ENCODE data around the gene PRR29.
"Not testable (repeated sequence)": the region's sequence is repeated elsewhere in the genome, so short reads cannot be mapped to it uniquely, and the experiment has no call there.

PRR29 gene

GRCh38 chr17:63975541-63976092 lies 22.5 kb upstream of the PRR29 start:
- no peak for DNase-seq

DNA sequence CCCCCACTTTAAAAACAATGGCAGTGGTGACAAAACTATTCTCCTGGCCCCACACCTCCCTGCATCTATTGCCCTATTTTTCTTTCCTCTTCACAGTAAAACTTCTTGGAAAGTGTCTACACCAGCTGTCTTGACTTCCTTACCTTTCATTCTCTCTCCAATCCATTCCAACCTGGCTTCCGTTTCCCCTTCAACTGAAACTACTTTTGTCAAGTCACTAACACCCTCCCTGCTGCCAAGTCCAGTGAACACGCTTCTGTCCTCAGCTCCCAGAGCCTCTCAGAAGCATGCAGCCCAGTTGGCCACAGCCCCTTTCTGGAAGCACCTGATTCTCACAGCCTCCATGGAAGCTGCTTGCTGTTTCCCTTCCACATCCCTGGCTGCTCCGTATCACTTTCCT lies 21.4 kb upstream of the PRR29 start:
- DNase-seq: no peak

DNA sequence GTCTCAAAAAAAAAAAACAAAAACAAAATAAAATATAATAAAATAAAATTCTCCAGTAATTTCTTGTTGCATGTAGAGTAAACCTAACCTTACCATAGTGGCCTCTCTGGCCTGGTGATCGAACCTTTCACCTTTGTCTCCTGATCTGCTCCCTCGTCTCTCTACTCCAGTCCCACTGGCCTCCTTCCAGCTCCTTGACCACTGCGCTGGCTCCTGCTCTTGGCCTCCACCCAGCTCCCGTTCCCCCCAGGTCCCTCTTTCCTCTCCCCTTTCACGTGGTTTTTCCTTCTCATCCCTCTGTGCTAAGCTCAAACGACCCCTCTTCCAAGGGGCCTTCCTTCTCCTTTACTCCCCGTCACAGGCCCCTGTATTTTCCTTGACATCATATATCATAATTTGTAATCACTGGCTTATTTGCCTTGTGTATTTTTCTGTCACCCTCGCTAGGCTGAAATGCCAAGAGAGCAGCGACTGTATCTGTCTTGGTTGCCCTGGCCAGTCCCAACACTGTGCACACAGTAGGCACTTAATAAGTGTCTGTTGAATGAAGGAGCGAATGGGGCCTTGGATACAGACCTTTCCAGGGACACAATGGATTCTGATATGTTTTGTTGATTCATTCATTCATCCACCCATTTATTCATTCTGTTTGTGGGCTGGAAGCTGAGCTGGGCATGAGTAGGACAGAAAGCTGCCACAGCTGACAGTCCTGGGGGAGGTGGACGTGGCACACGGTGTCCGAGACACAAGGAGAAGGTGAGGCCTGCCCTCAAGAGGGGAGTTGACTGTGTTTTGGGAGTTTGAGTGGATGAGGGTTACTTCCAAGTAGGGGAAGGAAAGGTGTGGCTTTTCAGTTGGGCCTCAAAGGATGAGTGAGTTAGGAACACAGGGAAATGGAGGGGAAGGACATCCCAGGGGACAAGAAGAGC lies 19.6 kb upstream of the PRR29 start:
- DNase-seq: no peak

DNA sequence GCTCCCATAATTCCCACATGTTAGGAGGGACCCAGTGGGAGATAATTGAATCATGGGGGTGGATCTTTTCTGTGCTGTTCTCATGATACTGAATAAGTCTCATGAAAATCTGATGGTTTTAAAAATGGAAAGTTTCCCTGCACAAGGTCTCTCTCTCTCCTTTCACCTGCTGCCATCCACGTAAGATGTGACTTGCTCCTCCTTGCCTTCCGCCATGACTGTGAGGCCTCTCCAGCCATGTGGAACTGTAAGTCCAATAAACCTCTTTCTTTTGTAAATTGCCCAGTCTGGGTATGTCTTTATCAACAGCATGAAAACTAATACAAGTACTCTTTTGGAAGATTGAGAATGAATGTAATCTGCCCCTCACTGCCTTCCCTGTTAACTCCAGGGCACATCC lies 15.5 kb upstream of the PRR29 start:
- not testable (repeated sequence) for DNase-seq

GRCh38 chr17:63983320-63983719 lies 14.8 kb upstream of the PRR29 start:
- DNase-seq: no peak

GRCh38 chr17:63984236-63984635 lies 13.9 kb upstream of the PRR29 start:
- DNase-seq: no peak

DNA sequence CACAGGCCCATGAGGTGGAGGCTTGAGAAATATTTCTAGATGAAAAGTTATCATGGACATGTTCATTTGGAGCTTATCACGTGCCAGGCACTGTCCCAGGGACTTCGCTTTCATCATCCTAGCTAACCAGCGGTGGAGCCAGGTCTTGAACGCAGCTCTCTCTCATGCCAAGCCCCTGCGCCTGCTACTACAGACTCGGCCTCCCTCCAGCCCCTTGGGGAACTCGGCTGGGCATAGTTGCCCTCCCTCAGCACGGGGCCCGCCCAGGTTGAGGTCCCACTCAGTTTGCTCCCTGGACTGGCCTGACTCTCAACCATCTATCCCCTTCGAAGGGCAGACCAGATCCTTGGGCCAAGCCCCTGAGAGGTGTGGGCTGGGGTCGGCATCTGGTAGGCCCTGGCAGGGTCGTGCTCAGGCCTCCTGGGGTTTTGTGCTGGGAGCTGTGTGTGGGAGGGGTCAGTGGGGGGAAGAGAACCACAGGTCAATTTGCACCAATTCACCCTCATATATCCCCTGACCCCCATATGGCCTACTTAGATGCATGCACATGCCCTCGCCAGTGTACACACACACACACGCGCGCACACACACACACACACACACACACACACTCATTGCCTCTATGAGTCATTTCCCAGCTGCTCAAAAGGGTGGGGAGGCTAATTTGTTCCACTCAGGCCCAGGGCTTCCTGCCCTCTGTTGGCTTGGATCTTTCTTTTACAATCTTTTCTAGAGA lies 13.3 kb upstream of the PRR29 start:
- DNase-seq: no peak

DNA sequence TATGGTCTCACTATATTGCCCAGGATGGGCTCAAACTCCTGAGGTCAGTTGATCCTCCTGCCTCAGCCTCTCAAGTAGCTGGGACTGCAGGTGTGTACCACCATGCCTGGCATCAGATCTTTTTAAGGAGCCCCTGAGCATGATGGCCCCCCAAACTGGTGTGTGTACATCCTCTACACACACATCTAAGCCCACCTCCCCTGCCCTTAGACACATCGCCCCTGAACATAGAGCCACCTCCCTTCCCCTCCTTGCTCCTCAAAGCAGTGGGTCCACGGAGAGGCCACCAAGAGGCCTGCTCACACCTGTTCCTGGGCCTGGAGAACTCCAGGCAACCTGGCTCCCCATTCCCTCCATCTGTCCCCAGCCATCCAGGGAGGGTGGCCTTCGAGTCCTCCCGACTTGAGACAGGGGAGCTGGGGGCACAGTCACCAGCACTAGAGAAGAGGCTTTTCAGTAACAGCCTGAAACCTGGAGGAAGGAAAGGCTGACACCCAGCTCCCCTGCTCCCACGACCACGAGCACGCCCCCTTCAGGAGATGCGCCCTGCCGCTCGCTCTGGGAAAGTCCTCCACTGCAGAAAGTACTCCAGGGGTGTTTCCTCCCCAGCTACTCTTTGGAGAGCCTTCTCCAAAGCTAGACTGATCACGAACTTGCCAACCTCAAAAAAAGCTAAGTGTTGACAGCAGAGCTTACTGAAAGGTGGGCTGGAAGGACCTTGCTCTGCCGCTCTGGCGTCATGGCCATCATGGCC lies 12.6 kb upstream of the PRR29 start:
- DNase-seq: no peak

- DNase-seq: no peak
Observed at GRCh38 chr17:63986821-63987220, 11.3 kb upstream of the PRR29 start.

DNA sequence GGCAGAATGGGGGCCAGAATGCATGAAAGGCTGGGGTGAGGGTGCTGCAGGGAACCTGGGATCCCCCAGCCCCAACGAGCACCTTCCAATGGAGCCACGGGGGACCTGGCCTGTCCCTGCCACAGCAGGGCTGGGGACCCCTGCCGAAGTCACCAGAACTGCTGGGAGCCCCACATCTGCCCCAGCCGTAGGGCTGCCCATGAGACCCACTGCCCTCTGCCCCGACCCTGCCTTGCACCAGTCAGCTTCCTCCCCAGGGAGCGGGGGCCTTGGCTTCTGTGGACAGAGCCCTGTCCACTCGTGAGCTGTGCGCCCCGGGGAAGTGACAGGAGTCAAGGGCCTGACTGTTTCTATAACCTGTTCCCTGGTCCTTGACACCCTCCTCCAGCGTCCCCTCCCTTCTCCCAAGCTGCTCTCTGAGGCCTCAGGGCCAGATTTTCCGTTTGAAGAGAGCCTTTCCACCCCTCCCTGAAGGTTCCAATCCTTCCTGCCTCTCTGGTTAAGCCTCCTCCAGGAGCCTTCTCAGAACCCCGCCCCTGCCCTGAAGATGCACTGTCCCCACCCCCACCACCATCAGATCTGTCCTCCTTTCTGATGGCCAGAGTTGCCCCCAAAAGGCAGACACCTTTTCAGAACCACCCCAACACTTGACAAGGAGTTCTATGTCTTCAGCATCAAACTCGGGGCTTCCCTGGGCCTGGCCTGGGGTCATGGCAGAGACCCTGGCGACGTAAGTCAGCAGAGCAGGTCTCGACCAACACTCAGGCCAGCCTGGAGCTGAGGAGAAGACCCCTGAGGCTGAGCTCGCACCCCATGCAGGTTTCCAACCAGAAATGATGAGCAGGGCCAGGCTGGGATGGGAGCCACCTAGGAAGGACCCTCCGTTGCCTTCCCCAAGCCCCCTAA lies 10.7 kb upstream of the PRR29 start:
- DNase-seq: no peak

DNA sequence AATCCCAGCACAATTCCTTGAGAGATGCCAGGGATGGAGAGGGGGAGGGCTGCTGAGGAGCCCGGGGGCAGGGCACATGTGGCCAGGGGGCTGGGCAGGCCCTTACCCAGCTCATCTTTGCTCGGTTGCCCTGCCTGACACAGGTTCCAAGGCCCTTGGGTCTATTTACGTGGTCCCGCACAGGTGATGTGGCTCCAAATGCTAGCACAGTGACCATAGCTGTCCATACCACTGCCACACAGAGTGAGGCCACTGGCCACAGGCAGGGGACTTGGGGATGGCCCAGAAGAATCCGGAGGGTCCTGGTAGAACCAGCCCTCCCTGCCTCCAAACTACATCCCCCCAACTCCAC lies 10.0 kb upstream of the PRR29 start:
- no peak for DNase-seq

DNA sequence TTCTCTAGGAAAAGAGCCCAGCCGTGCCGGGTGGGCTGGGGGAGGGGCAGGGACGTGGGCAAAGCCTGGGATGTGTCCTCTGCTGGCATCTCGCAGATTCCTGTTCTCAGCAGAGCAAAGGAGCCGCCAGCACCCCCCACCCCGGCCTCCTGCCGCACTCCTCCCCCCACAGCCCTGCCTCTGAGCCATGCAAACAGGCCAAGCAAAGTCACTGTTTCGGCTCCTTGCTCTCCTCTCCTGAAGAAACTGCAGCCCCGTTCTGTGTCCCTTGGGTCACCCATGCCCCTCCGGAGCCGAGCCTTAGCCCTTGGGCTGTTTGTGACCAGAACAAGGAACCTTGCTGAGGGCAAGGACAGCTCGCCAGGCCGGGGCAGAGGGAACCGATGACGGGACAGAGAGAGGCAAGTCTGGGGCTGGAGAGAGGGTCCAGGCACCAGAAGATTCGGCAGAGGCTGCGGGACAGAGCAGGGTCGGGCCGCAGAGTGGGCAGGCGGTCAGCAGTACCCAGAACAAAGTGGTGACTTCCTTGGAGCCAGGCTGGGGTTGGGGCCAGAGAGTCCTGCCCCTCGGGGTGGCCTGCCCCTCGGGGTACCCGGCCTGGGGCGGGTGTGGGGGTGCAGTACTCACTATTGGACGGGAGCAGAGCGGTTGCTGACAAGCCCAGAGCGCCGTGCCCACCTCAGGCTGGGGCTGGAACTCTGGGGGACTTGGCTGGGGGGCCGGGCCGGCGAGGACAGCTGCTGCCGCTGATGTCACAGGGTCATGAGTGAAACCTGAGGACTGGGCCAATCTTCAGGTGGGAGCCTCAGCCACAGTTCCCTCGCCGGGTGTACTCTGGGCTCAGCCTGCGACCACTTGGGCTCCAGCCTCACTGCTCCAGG lies 9.2 kb upstream of the PRR29 start:
- DNase-seq: no peak

GRCh38 chr17:63989622-63990345 lies 8.4 kb upstream of the PRR29 start:
- no peak for DNase-seq

GRCh38 chr17:63991611-63992010 lies 6.5 kb upstream of the PRR29 start:
- no peak for DNase-seq

DNA sequence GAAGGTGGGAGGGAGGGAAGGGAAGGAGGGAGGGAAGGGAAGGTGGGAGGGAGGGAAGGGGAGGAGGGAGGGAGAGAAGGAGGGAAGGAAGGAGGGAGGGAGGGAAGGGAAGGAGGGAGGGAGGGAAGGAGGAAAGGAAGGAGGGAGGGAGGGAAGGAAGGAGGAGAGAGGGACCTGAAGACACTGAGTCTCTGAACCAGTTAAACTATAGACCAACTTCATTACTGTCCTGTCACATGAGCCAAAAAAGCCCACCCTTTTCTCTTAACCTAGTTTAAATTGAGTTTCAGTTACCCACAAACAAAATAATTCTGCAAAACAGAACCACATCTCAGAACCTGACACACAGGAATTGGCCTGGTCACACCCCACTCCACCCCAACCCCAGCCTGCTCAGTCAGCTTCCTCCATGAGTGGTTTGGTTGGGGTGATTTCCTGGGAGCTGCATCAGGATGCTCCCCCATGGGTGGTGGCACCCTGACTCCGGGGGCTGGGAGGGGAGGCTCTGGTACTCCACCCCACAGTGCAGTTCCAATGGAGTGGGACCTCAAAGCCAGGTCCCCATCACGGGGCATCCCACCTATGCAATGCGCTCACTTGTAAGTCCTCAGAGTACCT lies 4.7 kb upstream of the PRR29 start:
- DNase-seq: no peak

DNA sequence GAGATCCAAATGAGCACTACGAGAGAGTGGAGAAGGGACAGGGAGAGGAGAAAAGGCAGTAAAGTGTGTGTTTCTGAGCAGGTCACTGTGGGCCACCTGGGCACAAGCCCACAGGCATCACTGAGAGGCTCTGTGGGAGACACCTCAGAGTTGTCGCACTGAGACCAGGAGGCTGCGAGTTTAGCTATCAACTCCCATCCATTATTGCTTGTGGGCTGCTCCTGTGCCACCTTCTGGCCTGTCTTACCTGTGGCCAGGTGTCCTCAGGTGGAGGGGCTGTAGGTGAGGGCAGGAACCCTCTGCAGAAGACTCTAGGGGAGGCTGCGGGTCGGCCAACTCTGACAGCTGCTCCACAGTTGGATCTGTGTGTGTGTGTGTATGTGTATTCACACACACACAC lies 2.5 kb upstream of the PRR29 start:
- no peak for DNase-seq

GRCh38 chr17:63996430-63997182 lies 1.5 kb upstream of the PRR29 start:
- DNase-seq: no peak

GRCh38 chr17:63997341-63998048 lies 656 bp upstream of the PRR29 start:
- DNase-seq: no peak
